HepG2 (cell line): ENCODE measurements around the gene TSPAN15. TPM values are rescaled to one million over a fixed set of nuclear protein-coding genes. Genes with fewer than 3 reads are reported as not detected.

Experiments
- ATAC-seq: fragments of 200-7000 bp; cut with Tn5 transposase; 3 replicates; pipeline ENCODE4 v1.9.1; 2020; ENCODE audit warnings: mild to moderate bottlenecking, moderate library complexity
- BruUV-seq: library from RNA; stranded (reverse); fragments of 400-500 nt; replicated peaks from 2 replicates; lab custom pipeline; 2021; lab: Mats Ljungman, UMichigan
- CTCF ChIA-PET: fragments of 300-600 bp; formaldehyde crosslinking; extraction: SDS; loops from one replicate; lab custom pipeline; 2021; ENCODE audit warnings: low total read pairs, inconsistent platforms, low intra/inter-chr PET ratio; lab: Yijun Ruan, JAX
- POLR2A ChIA-PET: fragments of 350-600 bp; sonication (Branson Sonifier 250); formaldehyde crosslinking; loops from one replicate; lab custom pipeline; 2020; ENCODE audit warnings: antibody characterized with exemption, inconsistent platforms; lab: Yijun Ruan, JAX
- DNase-seq: peaks from one replicate; pipeline ENCODE4 v3.0.0-alpha.2; 2015; ENCODE audit warnings: low spot score
- FAIRE-seq: peaks from 3 replicates; lab custom pipeline; 2011; peaks lifted over from hg19 to GRCh38; lab: Jason Lieb, UNC
- H2AFZ ChIP-seq: one replicate; pipeline ENCODE4 v1.6.1; 2011; ENCODE audit warnings: low read length, inconsistent platforms
- H3K27ac ChIP-seq: fragments of 300-600 bp; 3 replicates; pipeline ENCODE4 v1.8.0; 2011; ENCODE audit warnings: mixed run types, mild to moderate bottlenecking, mixed read lengths, low read length, inconsistent platforms; ENCODE audit not compliant: insufficient read depth; ENCODE audit errors: extremely low read length
- H3K27me3 ChIP-seq, 2 experiments: fragments of 200-600 bp in 1 of 2; 2 replicates in 1 of 2; 3 replicates in 1 of 2; pipeline versions ENCODE4 v1.6.0 to v1.8.0; 2011; ENCODE audit warnings: low read length in 2 of 2, mild to moderate bottlenecking in 2 of 2, moderate library complexity in 2 of 2, inconsistent platforms in 1 of 2; ENCODE audit not compliant: insufficient read depth in 2 of 2, control insufficient read depth in 1 of 2
- H3K36me3 ChIP-seq, 2 experiments: fragments of 200-600 bp in 1 of 2; replicated peaks in 1 of 2; 2 replicates in 1 of 2; 3 replicates in 1 of 2; pipeline versions ENCODE4 v1.5.1 to v1.8.0; 2011; ENCODE audit warnings: low read length in 2 of 2, inconsistent platforms in 1 of 2; ENCODE audit not compliant: insufficient read depth in 2 of 2, control insufficient read depth in 1 of 2
- H3K4me1 ChIP-seq: 2 replicates; pipeline ENCODE4 v1.5.1; 2012; ENCODE audit warnings: low read length, inconsistent platforms; ENCODE audit not compliant: insufficient read depth
- H3K4me2 ChIP-seq: 2 replicates; pipeline ENCODE4 v1.6.0; 2011; ENCODE audit warnings: low read depth, low read length, inconsistent platforms
- H3K4me3 ChIP-seq, 3 experiments: fragments of 200-600 bp in 1 of 3; sonication (generic), shearing (Covaris generic) in 1 of 3; replicated peaks in 1 of 3; 2 replicates each; pipeline ENCODE4 v1.5.1; 2011 to 2016; ENCODE audit warnings: low read length in 3 of 3, inconsistent platforms in 2 of 3, low read depth in 2 of 3, mild to moderate bottlenecking in 2 of 3, control low read depth in 1 of 3, mixed read lengths in 1 of 3; ENCODE audit not compliant: insufficient read depth in 1 of 3
- H3K79me2 ChIP-seq: one replicate; pipeline ENCODE4 v1.6.1; 2011; ENCODE audit warnings: low read length, inconsistent platforms; ENCODE audit not compliant: insufficient read depth
- H3K9ac ChIP-seq: 2 replicates; pipeline ENCODE4 v1.6.0; 2011; ENCODE audit warnings: mild to moderate bottlenecking, low read depth, low read length, inconsistent platforms; ENCODE audit not compliant: insufficient read depth
- H3K9me3 ChIP-seq: 2 replicates; pipeline ENCODE4 v1.5.1; 2012; ENCODE audit warnings: mild to moderate bottlenecking, low read length
- H4K20me1 ChIP-seq: 2 replicates; pipeline ENCODE4 v1.6.0; 2011; ENCODE audit warnings: inconsistent platforms, mild to moderate bottlenecking, low read length, moderate library complexity; ENCODE audit not compliant: insufficient read depth
- ARID3A ChIP-seq: IDR thresholded peaks from 2 replicates; pipeline ENCODE4 v1.6.1; 2012; ENCODE audit warnings: low read depth, low read length, improper control_type of control experiment
- IRX3 ChIP-seq: sonication (generic); formaldehyde crosslinking; IDR thresholded peaks from 2 replicates; pipeline ENCODE4 v1.8.1; 2023; ENCODE audit warnings: mild to moderate bottlenecking, low read depth, missing genetic modification reagents, borderline replicate concordance
- NFKB2 ChIP-seq: sonication (generic); formaldehyde crosslinking; IDR thresholded peaks from 2 replicates; pipeline ENCODE4 v1.4.0; 2020; ENCODE audit warnings: missing genetic modification reagents, borderline replicate concordance
- SMAD3 ChIP-seq: sonication (generic); formaldehyde crosslinking; IDR thresholded peaks from 2 replicates; pipeline ENCODE4 v1.4.0; 2020; ENCODE audit warnings: missing genetic modification reagents
- THYN1 ChIP-seq: sonication (generic); formaldehyde crosslinking; IDR thresholded peaks from 2 replicates; pipeline ENCODE4 v1.8.1; 2023; ENCODE audit warnings: low read depth, mild to moderate bottlenecking, moderate library complexity, missing genetic modification reagents, borderline replicate concordance
- TRAFD1 ChIP-seq: sonication (generic); formaldehyde crosslinking; IDR thresholded peaks from 2 replicates; pipeline ENCODE4 v1.5.1; 2020; ENCODE audit warnings: missing genetic modification reagents, mild to moderate bottlenecking, borderline replicate concordance
- TSC22D2 ChIP-seq: sonication (generic); formaldehyde crosslinking; IDR thresholded peaks from 2 replicates; pipeline ENCODE4 v1.5.1; 2020; ENCODE audit warnings: missing genetic modification reagents, mild to moderate bottlenecking, borderline replicate concordance
- YEATS2 ChIP-seq: sonication (generic); formaldehyde crosslinking; IDR thresholded peaks from 2 replicates; pipeline ENCODE4 v1.4.0; 2020; ENCODE audit warnings: missing genetic modification reagents, borderline replicate concordance
- ZFP82 ChIP-seq: sonication (generic); formaldehyde crosslinking; IDR thresholded peaks from 2 replicates; pipeline ENCODE4 v1.5.1; 2020; ENCODE audit warnings: mild to moderate bottlenecking, missing genetic modification reagents, borderline replicate concordance
- ZNF180 ChIP-seq: sonication (generic); formaldehyde crosslinking; IDR thresholded peaks from 2 replicates; pipeline ENCODE4 v1.4.0; 2020; ENCODE audit warnings: low read depth, missing genetic modification reagents, borderline replicate concordance
- ZNF329 ChIP-seq: sonication (generic); formaldehyde crosslinking; IDR thresholded peaks from 2 replicates; pipeline ENCODE4 v1.9.0; 2021; ENCODE audit warnings: low read depth, mild to moderate bottlenecking, missing genetic modification reagents
- ZNF446 ChIP-seq: sonication (generic); formaldehyde crosslinking; IDR thresholded peaks from 2 replicates; pipeline ENCODE4 v1.5.0; 2020; ENCODE audit warnings: mild to moderate bottlenecking, missing genetic modification reagents
- ZNF547 ChIP-seq: sonication (generic); formaldehyde crosslinking; IDR thresholded peaks from 2 replicates; pipeline ENCODE4 v1.5.1; 2020; ENCODE audit warnings: mild to moderate bottlenecking, missing genetic modification reagents
- ZNF577 ChIP-seq: sonication (generic); formaldehyde crosslinking; IDR thresholded peaks from 2 replicates; pipeline ENCODE4 v1.4.0; 2020; ENCODE audit warnings: mild to moderate bottlenecking, low read depth, missing genetic modification reagents, borderline replicate concordance
- WGBS: methylation state at CpG from one replicate; pipeline ENCODE4 v1.1.6; 2017; ENCODE audit warnings: low lambda C conversion rate; 5-methylcytosine and 5-hydroxymethylcytosine counted together
- in situ Hi-C: cut with HindIII; loops from 2 replicates; pipeline ENCODE4 v1.10.0; 2017; ENCODE audit warnings: low pct_unique_long_range_greater_than_20kb; ENCODE audit not compliant: extremely low pct_ligation_motif_present
- intact Hi-C: fragments of 100-400 bp; cut with micrococcal nuclease; formaldehyde crosslinking; loops from one replicate; pipeline ENCODE4 v1.10.0; 2022; ENCODE audit not compliant: unreplicated experiment
- polyA plus RNA-seq, 8 experiments: library from polyadenylated mRNA; depleted of rRNA in 3 of 8; stranded (reverse) in 7 of 8; unstranded in 1 of 8; fragments of >200 nt; fragmentation: Illumina TruSeq in 4 of 8; extraction: Trizol in 4 of 8; gene quantifications; 2 replicates each; pipeline versions ENCODE4 v1.2.1 to v1.2.3, GENCODE V29; 2011 to 2016; ENCODE audit warnings: low read depth in 4 of 8, missing spikeins in 1 of 8, mixed read lengths in 1 of 8; ENCODE audit not compliant: insufficient read depth in 1 of 8
- total RNA-seq, 5 experiments: library from RNA; depleted of rRNA; stranded (reverse); fragments of >200 nt; fragmentation: Illumina TruSeq; extraction: Trizol; gene quantifications; 2 replicates each; pipeline ENCODE4 v1.2.3, GENCODE V29; 2016; ENCODE audit warnings: low read depth in 1 of 5
- TF ChIP-seq, protein P1 (sequence below): sonication (generic); formaldehyde crosslinking; IDR thresholded peaks from 2 replicates; pipeline ENCODE4 v1.4.0; 2020; ENCODE audit warnings: mild to moderate bottlenecking, missing genetic modification reagents

TSPAN15 gene
- total and polyA plus RNA-seq, 2 of the 13 experiments (the other 11 are each of a cell fraction or from before 2014, with no cell fraction given): 0.27 to 3.2 TPM

DNA sequence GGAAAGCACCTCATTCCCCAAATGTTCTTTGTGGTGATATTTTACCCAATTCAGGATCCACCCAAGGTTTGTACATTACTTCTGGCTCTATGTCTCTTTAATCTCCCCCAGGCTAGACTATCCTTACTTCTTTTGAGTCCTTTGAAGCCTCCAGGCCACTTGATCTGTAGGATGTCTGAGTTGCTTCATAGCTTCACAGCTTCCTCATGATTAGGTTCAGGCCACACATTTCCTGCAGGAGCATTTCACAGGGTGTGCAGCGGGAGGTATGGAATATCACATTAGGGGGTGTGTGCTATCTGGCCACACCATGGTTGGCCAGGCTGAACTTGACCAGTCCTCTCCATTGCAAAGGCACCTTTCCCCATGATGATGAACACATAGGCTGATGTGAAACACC is 18.7 kb downstream of the TSPAN15 start:
- no peak for DNase-seq
- no peak for FAIRE-seq

More for the DNA sequence above, 18.7 kb downstream of the TSPAN15 start:
- ChIA-PET POLR2A (no interaction called here), CTCF (no interaction called here)
- no peaks in the 10 kb centered on the region for H3K79me2 ChIP-seq
- H3K27ac ChIP-seq: no peak overlapping the region
- no peak overlapping the region for H2AFZ ChIP-seq
- ATAC-seq: no peak
- TF ChIP-seq SMAD3 (no peak), ZNF547 (CRISPR knock-in tag) (no peak), TSC22D2 (CRISPR knock-in tag) (no peak), NFKB2 (CRISPR knock-in tag) (no peak), ARID3A (no peak), TRAFD1 (CRISPR knock-in tag) (no peak), ZFP82 (CRISPR knock-in tag) (no peak), ZNF180 (CRISPR knock-in tag) (no peak), IRX3 (no peak), ZNF446 (CRISPR knock-in tag) (no peak), ZNF329 (CRISPR knock-in tag) (no peak), YEATS2 (CRISPR knock-in tag) (no peak), THYN1 (CRISPR knock-in tag) (no peak), ZNF577 (CRISPR knock-in tag) (no peak)
- TF ChIP-seq, protein P1, sequence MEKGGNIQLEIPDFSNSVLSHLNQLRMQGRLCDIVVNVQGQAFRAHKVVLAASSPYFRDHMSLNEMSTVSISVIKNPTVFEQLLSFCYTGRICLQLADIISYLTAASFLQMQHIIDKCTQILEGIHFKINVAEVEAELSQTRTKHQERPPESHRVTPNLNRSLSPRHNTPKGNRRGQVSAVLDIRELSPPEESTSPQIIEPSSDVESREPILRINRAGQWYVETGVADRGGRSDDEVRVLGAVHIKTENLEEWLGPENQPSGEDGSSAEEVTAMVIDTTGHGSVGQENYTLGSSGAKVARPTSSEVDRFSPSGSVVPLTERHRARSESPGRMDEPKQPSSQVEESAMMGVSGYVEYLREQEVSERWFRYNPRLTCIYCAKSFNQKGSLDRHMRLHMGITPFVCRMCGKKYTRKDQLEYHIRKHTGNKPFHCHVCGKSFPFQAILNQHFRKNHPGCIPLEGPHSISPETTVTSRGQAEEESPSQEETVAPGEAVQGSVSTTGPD (CRISPR knock-in tag): no peak
- WGBS: 90% methylated on average over 1 of the region's 1 CpG
- H3K4me2 ChIP-seq: no peak overlapping the region
- no peak overlapping the region for H3K9ac ChIP-seq
- intact Hi-C loops: no loop called here
- no peaks in the 10 kb centered on the region for H3K9me3 ChIP-seq
- no TSS peak for BruUV-seq
- H3K36me3 ChIP-seq: no peaks in the 10 kb centered on the region
- H3K27me3 ChIP-seq: no peaks in the 10 kb centered on the region
- H3K4me3 ChIP-seq: no peak overlapping the region
- H4K20me1 ChIP-seq: no peaks in the 10 kb centered on the region
- in situ Hi-C loops: no loop called here
- no peaks in the 10 kb centered on the region for H3K4me1 ChIP-seq
